DMS153 treated with DMSO at 0.1 percent for 48 hours (cell line): ENCODE results near the gene RTP3.
"Not testable (repeated sequence)": the region's sequence is repeated elsewhere in the genome, so short reads cannot be mapped to it uniquely, and the experiment has no call there.

ENCODE experiments used
- DNase-seq: peaks from one replicate; lab custom pipeline; 2025; ENCODE audit not compliant: unreplicated experiment; lab: John Stamatoyannopoulos, UW

RTP3 gene

DNA sequence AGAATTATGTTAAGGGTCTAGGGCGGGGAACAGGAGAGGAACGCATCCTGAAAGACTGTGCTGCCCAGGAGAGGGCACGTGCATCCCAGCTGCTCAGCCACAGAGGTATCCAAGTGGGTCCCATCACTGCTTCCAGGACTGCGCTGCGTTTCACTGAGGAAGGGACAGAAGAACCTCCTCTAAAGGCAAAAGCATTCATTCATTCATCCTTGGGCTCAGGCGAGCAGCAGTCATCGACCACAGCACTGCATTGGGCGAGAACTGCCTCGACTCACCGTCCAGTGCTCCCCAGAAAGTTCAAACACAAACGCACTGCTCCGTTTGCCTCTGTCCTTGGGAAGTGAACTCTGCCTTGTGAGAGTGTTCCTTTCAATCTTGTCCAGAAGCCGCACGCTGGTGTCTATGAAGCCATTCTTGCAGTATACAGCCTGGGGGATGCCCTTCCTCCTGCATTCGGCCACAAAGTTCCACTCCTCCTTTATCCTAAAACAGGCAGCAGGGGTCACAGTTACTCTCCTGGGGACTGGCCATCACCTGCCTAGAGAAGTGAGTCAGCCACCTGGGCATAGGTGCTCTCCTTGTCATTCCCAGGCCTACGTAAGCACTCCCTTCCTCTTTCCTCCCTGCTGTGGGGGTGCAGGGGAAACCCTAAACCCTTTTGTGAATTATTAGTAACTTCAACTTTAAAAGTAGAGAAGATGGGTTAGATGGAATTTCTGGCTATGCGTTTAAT is 47.2 kb downstream of the RTP3 start:
- DNase-seq = no peak

DNA sequence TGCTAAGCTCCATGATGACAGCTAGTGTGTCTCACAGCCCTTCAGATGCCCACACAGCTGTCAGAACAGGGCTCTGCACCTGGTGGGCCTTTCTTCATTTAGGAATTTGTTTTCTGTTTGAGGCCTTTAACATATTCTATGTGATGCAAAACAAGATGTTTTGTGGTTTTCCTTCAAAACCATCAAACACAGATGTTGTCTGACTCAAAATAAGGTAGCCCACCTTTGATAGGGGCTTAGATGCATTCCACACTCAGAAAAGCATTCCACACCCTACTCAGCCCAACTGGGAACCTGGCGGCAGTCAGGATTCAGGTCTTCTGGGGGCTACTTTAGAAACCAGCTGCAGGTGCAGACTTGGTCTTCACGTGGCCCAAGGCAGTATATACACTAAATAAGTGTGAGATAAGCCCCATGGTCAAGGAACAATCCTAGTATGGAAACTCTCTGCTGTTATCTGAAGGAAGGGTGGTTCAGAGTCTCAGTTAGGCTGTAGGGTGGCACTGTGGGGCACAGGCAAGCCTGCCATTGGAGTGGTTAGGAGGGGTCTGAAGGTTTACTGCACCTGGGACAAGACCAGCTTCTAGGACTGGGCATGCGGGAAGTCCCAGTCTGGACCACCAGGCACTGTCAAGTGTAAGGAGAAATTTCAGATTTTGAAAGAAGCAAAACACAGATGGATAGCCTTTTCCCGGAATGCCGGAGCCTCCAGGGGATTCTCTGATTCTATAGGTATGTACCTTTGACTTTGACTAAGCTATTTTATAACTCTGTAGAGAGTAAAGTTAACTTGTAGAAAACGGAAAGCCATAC is 48.2 kb downstream of the RTP3 start:
- DNase-seq = no peak

DNA sequence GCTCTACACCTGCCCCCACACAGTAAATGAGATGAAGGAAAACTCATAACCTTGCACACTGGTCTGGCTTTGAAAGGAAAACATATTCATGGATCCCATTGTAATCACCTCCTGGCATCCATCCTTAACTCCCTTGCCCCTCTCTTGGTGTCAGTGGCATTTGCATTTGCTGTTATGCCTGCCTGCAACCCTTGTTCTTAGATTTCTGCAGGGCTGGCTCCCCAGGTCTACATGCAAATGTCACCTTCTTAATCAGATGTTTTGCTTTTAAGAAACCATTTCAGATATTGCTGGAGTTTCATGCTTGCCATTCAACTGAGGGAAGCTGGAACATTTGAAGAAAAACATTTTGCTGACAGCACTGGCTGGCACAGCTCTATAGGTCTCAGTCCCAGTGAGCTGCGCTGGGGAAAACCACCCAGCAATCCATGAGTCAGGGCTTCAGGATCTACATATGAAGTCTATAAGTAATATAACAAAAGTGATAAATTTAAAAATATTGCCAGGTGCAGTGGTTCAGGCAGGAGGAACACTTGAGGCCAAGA is 49.2 kb downstream of the RTP3 start:
- DNase-seq = no peak

DNA sequence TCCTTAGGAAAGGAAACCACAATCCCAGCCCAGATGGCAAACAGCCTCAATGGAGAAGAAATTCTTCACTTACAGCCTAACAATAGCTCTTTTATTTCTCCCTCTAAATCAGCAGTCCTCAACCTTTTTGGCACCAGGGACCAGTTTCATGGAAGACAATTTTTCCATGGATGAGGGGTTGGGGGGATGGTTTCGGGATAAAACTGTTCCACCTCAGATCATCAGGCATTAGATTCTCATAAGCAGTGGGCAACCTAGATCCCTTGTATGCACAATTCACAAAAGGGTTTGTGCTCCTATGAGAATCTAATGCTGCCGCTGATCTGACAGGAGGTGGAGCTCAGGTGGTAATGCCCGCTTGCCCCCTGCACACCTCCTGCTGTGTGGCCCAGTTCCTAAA is 50.8 kb downstream of the RTP3 start:
- not testable (repeated sequence) for DNase-seq

DNA sequence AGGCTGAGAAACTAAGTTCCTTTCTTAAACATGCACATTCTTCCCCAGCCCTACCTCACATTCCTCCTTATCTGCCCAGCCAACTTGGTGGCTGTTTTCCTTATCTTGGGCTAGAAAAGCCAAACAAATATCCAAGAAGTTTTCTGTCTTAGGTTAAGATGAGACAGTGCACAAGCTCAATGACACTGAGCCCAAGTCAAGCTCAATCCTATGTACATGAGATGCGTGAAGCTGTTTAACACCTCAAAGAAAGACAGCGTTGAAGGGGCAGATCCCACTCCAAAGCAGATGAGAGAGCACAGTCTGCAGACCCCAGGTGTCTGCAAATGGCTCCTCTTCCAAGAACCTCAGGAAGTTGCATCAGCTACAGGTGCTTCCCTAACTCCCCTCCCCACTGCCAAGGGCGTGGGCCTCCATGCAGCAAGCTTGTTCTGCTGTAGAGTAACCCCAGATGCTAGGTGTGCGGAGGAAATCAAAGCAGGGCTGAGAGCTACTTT is 51.7 kb downstream of the RTP3 start:
- DNase-seq = no peak

DNA sequence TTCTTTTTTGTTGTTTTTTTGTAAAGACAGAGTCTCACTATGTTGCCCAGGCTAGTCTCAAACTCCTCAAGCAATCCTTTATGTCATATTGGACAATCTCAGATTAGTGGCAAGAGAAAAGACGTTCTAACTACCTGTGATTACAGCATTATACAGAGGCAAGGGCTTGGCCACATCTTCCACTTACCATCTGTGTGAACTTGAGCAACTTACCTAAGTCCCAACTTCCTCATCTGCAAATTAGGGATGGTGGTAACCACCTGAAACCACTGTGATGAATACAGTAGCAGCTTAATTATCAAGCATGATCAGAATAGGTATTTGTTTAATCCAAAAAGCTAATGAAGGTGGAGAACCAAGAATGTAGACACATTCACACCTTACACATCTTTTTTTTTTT is 52.2 kb downstream of the RTP3 start:
- no peak for DNase-seq
